GM13977 (cell line): ENCODE data around the gene APC.

Experiments
- DNase-seq: peaks from one replicate; pipeline ENCODE4 v3.0.0; 2012; ENCODE audit warnings: low spot score
- in situ Hi-C: fragments of 300-500 bp; cut with MboI; formaldehyde crosslinking; loops from one replicate; pipeline ENCODE4 v1.12.0; 2022; ENCODE audit warnings: low sequenced_read_pairs, low pct_unique_long_range_greater_than_20kb, mixed read lengths, inconsistent platforms; ENCODE audit not compliant: unreplicated experiment
- TF ChIP-seq, protein P1 (sequence below): IDR thresholded peaks from 2 replicates; pipeline ENCODE4 v1.5.1; 2012; ENCODE audit warnings: mild to moderate bottlenecking, control low read depth; ENCODE audit not compliant: insufficient read depth; ENCODE audit errors: extremely low read depth, missing control alignments

Gene APC

DNA sequence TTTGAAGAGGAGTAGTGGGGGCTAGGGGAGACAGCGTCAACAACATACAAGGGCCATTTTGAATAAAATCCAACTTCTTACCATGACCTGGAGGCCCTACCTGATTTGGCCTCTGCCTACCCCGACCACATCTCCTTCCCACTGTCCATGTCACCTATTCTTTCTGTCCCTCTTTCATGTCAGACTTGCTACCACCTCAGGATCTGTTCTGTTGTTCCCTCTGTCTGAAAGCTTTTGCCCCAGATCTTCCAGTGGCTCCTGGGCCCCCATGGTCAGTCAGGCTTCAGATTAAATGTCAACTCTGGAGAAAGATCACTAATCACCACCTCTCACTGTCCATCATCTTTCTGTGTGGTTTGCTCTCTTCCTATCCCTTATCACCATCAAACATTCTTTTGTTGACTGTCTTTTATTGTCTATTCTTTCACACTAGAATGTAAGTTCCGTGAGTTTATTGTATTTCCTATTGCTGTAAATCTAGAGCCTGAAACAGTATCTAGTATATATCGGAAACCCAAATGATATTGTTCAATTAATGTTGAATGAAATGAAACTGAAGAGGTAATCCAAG, 31.2 kb upstream of the APC start:
- no peak for DNase-seq
- TF ChIP-seq, protein P1, sequence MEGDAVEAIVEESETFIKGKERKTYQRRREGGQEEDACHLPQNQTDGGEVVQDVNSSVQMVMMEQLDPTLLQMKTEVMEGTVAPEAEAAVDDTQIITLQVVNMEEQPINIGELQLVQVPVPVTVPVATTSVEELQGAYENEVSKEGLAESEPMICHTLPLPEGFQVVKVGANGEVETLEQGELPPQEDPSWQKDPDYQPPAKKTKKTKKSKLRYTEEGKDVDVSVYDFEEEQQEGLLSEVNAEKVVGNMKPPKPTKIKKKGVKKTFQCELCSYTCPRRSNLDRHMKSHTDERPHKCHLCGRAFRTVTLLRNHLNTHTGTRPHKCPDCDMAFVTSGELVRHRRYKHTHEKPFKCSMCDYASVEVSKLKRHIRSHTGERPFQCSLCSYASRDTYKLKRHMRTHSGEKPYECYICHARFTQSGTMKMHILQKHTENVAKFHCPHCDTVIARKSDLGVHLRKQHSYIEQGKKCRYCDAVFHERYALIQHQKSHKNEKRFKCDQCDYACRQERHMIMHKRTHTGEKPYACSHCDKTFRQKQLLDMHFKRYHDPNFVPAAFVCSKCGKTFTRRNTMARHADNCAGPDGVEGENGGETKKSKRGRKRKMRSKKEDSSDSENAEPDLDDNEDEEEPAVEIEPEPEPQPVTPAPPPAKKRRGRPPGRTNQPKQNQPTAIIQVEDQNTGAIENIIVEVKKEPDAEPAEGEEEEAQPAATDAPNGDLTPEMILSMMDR, result no peak
- in situ Hi-C loops, result no loop called here

DNA sequence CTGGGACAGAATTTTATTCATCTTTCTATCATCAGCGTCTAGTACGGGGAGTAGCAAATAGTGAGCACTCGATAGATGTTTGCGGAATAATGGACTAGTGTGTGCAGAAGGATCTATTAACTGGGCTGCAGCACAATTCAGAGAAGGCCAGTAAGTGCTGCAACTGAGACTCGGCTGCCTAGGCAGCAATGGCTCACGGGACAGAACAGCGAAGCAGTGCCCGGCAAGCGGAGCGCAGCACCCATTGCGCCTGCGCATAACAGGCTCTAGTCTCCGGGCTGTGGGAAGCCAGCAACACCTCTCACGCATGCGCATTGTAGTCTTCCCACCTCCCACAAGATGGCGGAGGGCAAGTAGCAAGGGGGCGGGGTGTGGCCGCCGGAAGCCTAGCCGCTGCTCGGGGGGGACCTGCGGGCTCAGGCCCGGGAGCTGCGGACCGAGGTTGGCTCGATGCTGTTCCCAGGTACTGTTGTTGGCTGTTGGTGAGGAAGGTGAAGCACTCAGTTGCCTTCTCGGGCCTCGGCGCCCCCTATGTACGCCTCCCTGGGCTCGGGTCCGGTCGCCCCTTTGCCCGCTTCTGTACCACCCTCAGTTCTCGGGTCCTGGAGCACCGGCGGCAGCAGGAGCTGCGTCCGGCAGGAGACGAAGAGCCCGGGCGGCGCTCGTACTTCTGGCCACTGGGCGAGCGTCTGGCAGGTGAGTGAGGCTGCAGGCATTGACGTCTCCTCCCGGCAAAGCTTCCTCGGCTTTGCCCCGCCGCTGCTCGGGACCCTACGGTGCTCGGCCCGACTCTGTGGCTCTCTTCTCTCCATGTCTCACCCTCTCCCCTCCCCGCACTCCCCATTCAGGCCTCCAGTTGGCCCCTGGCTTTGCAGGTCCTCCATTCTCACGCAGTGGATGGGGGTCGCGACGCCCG, 30.2 kb upstream of the APC start:
- TF ChIP-seq, protein P1, result no peak
- in situ Hi-C loops, result no loop called here
- DNase-seq, result peak; percentile 94

- in situ Hi-C loops, result no loop called here
- TF ChIP-seq, protein P1, result no peak
- no peak for DNase-seq
Measured at GRCh38 chr5:112708103-112708622, 29.5 kb upstream of the APC start.

GRCh38 chr5:112709416-112709815, 28.3 kb upstream of the APC start:
- in situ Hi-C loops, result no loop called here
- TF ChIP-seq, protein P1, result no peak
- DNase-seq, result no peak

DNA sequence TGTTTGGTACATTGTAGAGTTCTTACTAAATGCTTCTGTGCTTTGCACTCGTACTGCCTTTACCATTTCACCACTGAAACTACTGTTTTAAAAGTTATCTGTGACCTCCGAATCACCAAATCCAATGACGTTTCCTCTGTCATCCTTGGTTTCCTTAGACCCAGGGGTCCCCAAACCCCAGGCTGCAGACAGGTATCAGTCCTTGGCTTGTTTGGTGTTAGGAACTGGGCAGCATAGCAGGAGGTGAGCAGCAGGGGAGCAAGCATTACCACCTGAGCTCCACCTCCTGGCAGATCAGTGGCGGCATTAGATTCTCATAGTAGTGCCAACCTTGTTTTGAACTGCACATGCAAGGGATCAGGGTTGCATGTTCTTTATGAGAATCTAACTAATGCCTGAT, 26.8 kb upstream of the APC start:
- in situ Hi-C loops, result no loop called here
- no peak for DNase-seq
- TF ChIP-seq, protein P1, result no peak

GRCh38 chr5:112711436-112711835, 26.2 kb upstream of the APC start:
- in situ Hi-C loops, result no loop called here
- TF ChIP-seq, protein P1, result no peak
- DNase-seq, result no peak
